Measurements from ENCODE around the gene USF2.
"Not testable (repeated sequence)": the region's sequence is repeated elsewhere in the genome, so short reads cannot be mapped to it uniquely, and the experiment has no call there.

USF2 gene

DNA sequence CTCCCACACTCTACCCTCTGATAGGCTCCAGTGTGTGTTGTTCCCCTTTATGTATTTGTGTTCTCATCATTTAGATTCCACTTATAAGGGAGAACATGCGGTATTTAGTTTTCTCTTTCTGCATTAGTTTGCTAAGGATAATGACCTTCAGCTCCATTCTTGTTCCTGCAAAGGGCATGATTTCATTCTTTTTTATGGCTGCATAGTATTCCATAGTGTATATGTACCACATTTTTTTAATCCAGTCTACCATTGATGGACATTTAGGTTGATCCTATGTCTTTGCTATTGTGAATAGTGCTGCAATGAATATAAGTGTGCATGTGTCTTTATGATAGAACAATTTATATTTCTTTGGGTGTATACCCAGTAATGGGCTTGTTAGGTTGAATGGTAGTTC, 29.2 kb upstream of the USF2 start:
- not testable (repeated sequence) for H2BK120ac ChIP-seq (ENCODE audit: low read depth, low read length); H3K79me1 ChIP-seq (replicated peaks; ENCODE audit: low read length, poor library complexity, severe bottlenecking); H4K8ac ChIP-seq (ENCODE audit: low read length); H2BK12ac ChIP-seq (ENCODE audit: low read length in 2 of 2); H2BK5ac ChIP-seq (ENCODE audit: low read depth, low read length, poor library complexity, severe bottlenecking); H3K4ac ChIP-seq (ENCODE audit: low read depth in 1 of 2, low read length in 2 of 2); H2AK5ac ChIP-seq (ENCODE audit: low read length, severe bottlenecking); DNase-seq; H3K4me2 ChIP-seq (ENCODE audit: low read length, poor library complexity, severe bottlenecking); H3K18ac ChIP-seq (ENCODE audit: low read depth in 1 of 2, low read length in 2 of 2); H4K91ac ChIP-seq (ENCODE audit: low read length); H3K27ac ChIP-seq (ENCODE audit: low read length, poor library complexity, severe bottlenecking); H3K4me3 ChIP-seq (ENCODE audit: insufficient read depth in 1 of 2, low read depth in 1 of 2, low read length in 2 of 2); H3K23ac ChIP-seq (ENCODE audit: low read length in 2 of 2); H3K14ac ChIP-seq (ENCODE audit: low read length in 2 of 2); H2AFZ ChIP-seq (ENCODE audit: low read depth, low read length); H2BK15ac ChIP-seq (ENCODE audit: low read depth, poor library complexity, severe bottlenecking); H3K9ac ChIP-seq (ENCODE audit: low read length); H3K4me1 ChIP-seq (ENCODE audit: control insufficient read depth, insufficient read depth, low read depth, low read length); H3K36me3 ChIP-seq (ENCODE audit: control insufficient read depth in 1 of 2, insufficient read depth in 2 of 2, low read depth in 1 of 2, low read length in 2 of 2)
- Histone ChIP-seq H3K9me3 (ENCODE audit: control insufficient read depth, low read length) (peaks cover 29% of the 10 kb centered on the region), H3K27me3 (ENCODE audit: control insufficient read depth in 1 of 2, insufficient read depth in 1 of 2, low read length in 2 of 2) (peaks cover 0 to 14% of the 10 kb centered on the region in 2 experiments)
- WGBS: no CpG with 5 or more reads among the region's 1 CpG

DNA sequence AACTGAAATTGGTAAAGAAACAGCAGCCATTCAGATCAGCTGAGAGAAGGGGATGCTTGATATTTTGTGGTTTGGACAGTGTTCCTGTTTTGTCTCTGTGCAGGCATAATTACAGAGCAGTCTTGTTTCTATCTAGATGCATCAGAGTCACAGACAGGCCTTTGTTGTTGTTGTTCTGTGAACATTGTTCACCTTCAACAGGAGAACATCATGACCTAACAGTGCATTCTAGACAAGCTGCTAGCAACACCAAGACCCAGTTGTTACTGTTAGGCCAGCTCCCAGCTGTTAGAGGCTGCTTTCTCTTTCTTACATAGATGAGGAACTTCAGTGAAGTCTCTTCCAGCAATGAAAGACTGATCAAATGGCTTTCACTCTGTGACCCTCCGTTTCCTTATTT, 28.4 kb upstream of the USF2 start:
- Histone ChIP-seq H2BK12ac (ENCODE audit: low read length in 2 of 2) (no peak overlapping the region), H2AK5ac (ENCODE audit: low read length, severe bottlenecking) (no peak overlapping the region), H3K9me3 (ENCODE audit: control insufficient read depth, low read length) (peaks cover 30% of the 10 kb centered on the region), H3K4me3 (ENCODE audit: insufficient read depth in 1 of 2, low read depth in 1 of 2, low read length in 2 of 2) (no peak overlapping the region), H2AFZ (ENCODE audit: low read depth, low read length) (no peak overlapping the region), H3K79me1 (replicated peaks; ENCODE audit: low read length, poor library complexity, severe bottlenecking) (no peaks in the 10 kb centered on the region), H3K14ac (ENCODE audit: low read length in 2 of 2) (no peak overlapping the region), H3K27ac (ENCODE audit: low read length, poor library complexity, severe bottlenecking) (no peak overlapping the region), H3K4me2 (ENCODE audit: low read length, poor library complexity, severe bottlenecking) (no peak overlapping the region), H4K8ac (ENCODE audit: low read length) (no peak overlapping the region), H3K36me3 (ENCODE audit: control insufficient read depth in 1 of 2, insufficient read depth in 2 of 2, low read depth in 1 of 2, low read length in 2 of 2) (no peaks in the 10 kb centered on the region), H3K9ac (ENCODE audit: low read length) (no peak overlapping the region), H3K4ac (ENCODE audit: low read depth in 1 of 2, low read length in 2 of 2) (no peak overlapping the region), H3K27me3 (ENCODE audit: control insufficient read depth in 1 of 2, insufficient read depth in 1 of 2, low read length in 2 of 2) (peaks cover 0 to 14% of the 10 kb centered on the region in 2 experiments), H3K18ac (ENCODE audit: low read depth in 1 of 2, low read length in 2 of 2) (no peak overlapping the region), H3K4me1 (ENCODE audit: control insufficient read depth, insufficient read depth, low read depth, low read length) (no peaks in the 10 kb centered on the region), H2BK15ac (ENCODE audit: low read depth, poor library complexity, severe bottlenecking) (no peak overlapping the region), H3K23ac (ENCODE audit: low read length in 2 of 2) (no peak overlapping the region), H2BK120ac (ENCODE audit: low read depth, low read length) (no peak overlapping the region), H2BK5ac (ENCODE audit: low read depth, low read length, poor library complexity, severe bottlenecking) (no peak overlapping the region), H4K91ac (ENCODE audit: low read length) (no peak overlapping the region)
- DNase-seq: no peak
- WGBS: no CpG with 5 or more reads among the region's 1 CpG

DNA sequence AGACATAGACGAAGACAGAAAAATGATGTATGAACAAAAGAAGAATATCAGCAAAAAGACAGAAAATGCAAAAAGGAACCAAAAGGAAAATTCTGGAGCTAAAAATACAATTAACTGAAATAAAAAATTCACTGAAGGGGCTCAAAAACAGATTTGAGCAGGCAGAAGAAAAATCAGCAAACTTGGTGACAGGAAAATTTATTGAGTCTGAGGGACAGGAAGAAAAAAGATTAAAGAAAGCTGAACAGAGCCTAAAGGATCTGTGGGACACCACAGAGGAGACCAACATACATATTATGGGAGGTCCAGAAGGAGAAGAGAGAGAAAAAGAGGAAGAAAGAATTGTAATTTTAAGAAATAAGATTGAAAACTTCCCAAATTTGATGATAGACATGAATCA, 27.3 kb upstream of the USF2 start:
- no peak overlapping the region for H2BK15ac ChIP-seq (ENCODE audit: low read depth, poor library complexity, severe bottlenecking)
- H3K9me3 ChIP-seq (ENCODE audit: control insufficient read depth, low read length): peaks cover 34% of the 10 kb centered on the region
- DNase-seq: no peak
- WGBS: no CpG with 5 or more reads among the region's 1 CpG
- no peak overlapping the region for H4K91ac ChIP-seq (ENCODE audit: low read length)
- H3K79me1 ChIP-seq (replicated peaks; ENCODE audit: low read length, poor library complexity, severe bottlenecking): no peaks in the 10 kb centered on the region
- no peak overlapping the region for H2BK5ac ChIP-seq (ENCODE audit: low read depth, low read length, poor library complexity, severe bottlenecking)
- H3K9ac ChIP-seq (ENCODE audit: low read length): no peak overlapping the region
- H3K27me3 ChIP-seq (ENCODE audit: control insufficient read depth in 1 of 2, insufficient read depth in 1 of 2, low read length in 2 of 2): peaks cover 0 to 23% of the 10 kb centered on the region in 2 experiments
- no peak overlapping the region for H3K18ac ChIP-seq (ENCODE audit: low read depth in 1 of 2, low read length in 2 of 2)
- H3K4me1 ChIP-seq (ENCODE audit: control insufficient read depth, insufficient read depth, low read depth, low read length): no peaks in the 10 kb centered on the region
- no peak overlapping the region for H4K8ac ChIP-seq (ENCODE audit: low read length)
- H3K36me3 ChIP-seq (ENCODE audit: control insufficient read depth in 1 of 2, insufficient read depth in 2 of 2, low read depth in 1 of 2, low read length in 2 of 2): no peaks in the 10 kb centered on the region
- no peak overlapping the region for H3K23ac ChIP-seq (ENCODE audit: low read length in 2 of 2)
- H2AFZ ChIP-seq (ENCODE audit: low read depth, low read length): no peak overlapping the region
- no peak overlapping the region for H3K14ac ChIP-seq (ENCODE audit: low read length in 2 of 2)
- no peak overlapping the region for H3K4ac ChIP-seq (ENCODE audit: low read depth in 1 of 2, low read length in 2 of 2)
- H3K4me2 ChIP-seq (ENCODE audit: low read length, poor library complexity, severe bottlenecking): no peak overlapping the region
- H3K27ac ChIP-seq (ENCODE audit: low read length, poor library complexity, severe bottlenecking): no peak overlapping the region
- no peak overlapping the region for H2BK120ac ChIP-seq (ENCODE audit: low read depth, low read length)
- H2BK12ac ChIP-seq (ENCODE audit: low read length in 2 of 2): no peak overlapping the region
- no peak overlapping the region for H3K4me3 ChIP-seq (ENCODE audit: insufficient read depth in 1 of 2, low read depth in 1 of 2, low read length in 2 of 2)
- H2AK5ac ChIP-seq (ENCODE audit: low read length, severe bottlenecking): no peak overlapping the region

GRCh38 chr19:35246466-35247092, 22.2 kb upstream of the USF2 start:
- H3K14ac ChIP-seq (ENCODE audit: low read length in 2 of 2): no peak overlapping the region
- no peak overlapping the region for H2BK5ac ChIP-seq (ENCODE audit: low read depth, low read length, poor library complexity, severe bottlenecking)
- no peak overlapping the region for H3K4me2 ChIP-seq (ENCODE audit: low read length, poor library complexity, severe bottlenecking)
- H2BK15ac ChIP-seq (ENCODE audit: low read depth, poor library complexity, severe bottlenecking): no peak overlapping the region
- H3K4me3 ChIP-seq (ENCODE audit: insufficient read depth in 1 of 2, low read depth in 1 of 2, low read length in 2 of 2): no peak overlapping the region
- H3K9me3 ChIP-seq (ENCODE audit: control insufficient read depth, low read length): peaks cover 17% of the 10 kb centered on the region
- H3K18ac ChIP-seq (ENCODE audit: low read depth in 1 of 2, low read length in 2 of 2): no peak overlapping the region
- no peak overlapping the region for H2AFZ ChIP-seq (ENCODE audit: low read depth, low read length)
- H3K4me1 ChIP-seq (ENCODE audit: control insufficient read depth, insufficient read depth, low read depth, low read length): peaks cover 17% of the 10 kb centered on the region
- H3K27me3 ChIP-seq (ENCODE audit: control insufficient read depth in 1 of 2, insufficient read depth in 1 of 2, low read length in 2 of 2): peaks cover 44 to 60% of the 10 kb centered on the region in 2 experiments
- no peak overlapping the region for H2AK5ac ChIP-seq (ENCODE audit: low read length, severe bottlenecking)
- 87% methylated on average over 3 of the region's 4 CpGs for WGBS
- no peaks in the 10 kb centered on the region for H3K36me3 ChIP-seq (ENCODE audit: control insufficient read depth in 1 of 2, insufficient read depth in 2 of 2, low read depth in 1 of 2, low read length in 2 of 2)
- no peak overlapping the region for H3K23ac ChIP-seq (ENCODE audit: low read length in 2 of 2)
- H4K8ac ChIP-seq (ENCODE audit: low read length): no peak overlapping the region
- no peak overlapping the region for H2BK12ac ChIP-seq (ENCODE audit: low read length in 2 of 2)
- no peak for DNase-seq
- H3K4ac ChIP-seq (ENCODE audit: low read depth in 1 of 2, low read length in 2 of 2): no peak overlapping the region
- H2BK120ac ChIP-seq (ENCODE audit: low read depth, low read length): no peak overlapping the region
- no peak overlapping the region for H3K27ac ChIP-seq (ENCODE audit: low read length, poor library complexity, severe bottlenecking)
- no peak overlapping the region for H3K9ac ChIP-seq (ENCODE audit: low read length)
- H3K79me1 ChIP-seq (replicated peaks; ENCODE audit: low read length, poor library complexity, severe bottlenecking): no peaks in the 10 kb centered on the region
- no peak overlapping the region for H4K91ac ChIP-seq (ENCODE audit: low read length)
